SU-DHL-6 (cell line): ENCODE measurements around the gene TOM1.

Experiments
- H2AFZ ChIP-seq: fragments of 200-600 bp; sonication (generic); 2 replicates; pipeline ENCODE4 v1.6.1; 2014; ENCODE audit warnings: low read depth, mild to moderate bottlenecking, moderate library complexity, mixed read lengths, antibody characterized with exemption, low read length; ENCODE audit not compliant: severe bottlenecking
- H3F3A ChIP-seq: fragments of 200-600 bp; shearing (Covaris generic); 2 replicates; pipeline ENCODE4 v1.6.0; 2016; ENCODE audit warnings: antibody characterized with exemption, mild to moderate bottlenecking; ENCODE audit not compliant: insufficient read depth
- H3K27ac ChIP-seq: fragments of 200-600 bp; sonication (generic); 2 replicates; pipeline ENCODE4 v1.5.1; 2016; ENCODE audit warnings: low read depth, mild to moderate bottlenecking, low read length, moderate library complexity, mixed read lengths
- H3K27me3 ChIP-seq: fragments of 200-600 bp; sonication (generic), shearing (Covaris generic); 2 replicates; pipeline ENCODE4 v1.6.0; 2014; ENCODE audit warnings: mild to moderate bottlenecking, low read length
- H3K36me3 ChIP-seq: fragments of 200-600 bp; sonication (generic); 2 replicates; pipeline ENCODE4 v1.6.1; 2014; ENCODE audit warnings: mild to moderate bottlenecking, low read length, mixed read lengths
- H3K4me2 ChIP-seq: fragments of 300-600, 200-600 bp; shearing (Covaris generic), sonication (generic); 2 replicates; pipeline ENCODE4 v1.6.0; 2014; ENCODE audit warnings: low read length, low read depth, mild to moderate bottlenecking; ENCODE audit not compliant: poor library complexity, severe bottlenecking
- H3K4me3 ChIP-seq: fragments of 200-600 bp; sonication (generic); 2 replicates; pipeline ENCODE4 v1.5.1; 2014; ENCODE audit warnings: antibody characterized with exemption, low read length, mild to moderate bottlenecking, mixed read lengths; ENCODE audit not compliant: insufficient read depth, poor library complexity, severe bottlenecking
- H3K79me2 ChIP-seq: fragments of 200-600 bp; sonication (generic); 2 replicates; pipeline ENCODE4 v1.6.1; 2014; ENCODE audit warnings: mild to moderate bottlenecking, low read length, moderate library complexity; ENCODE audit not compliant: insufficient read depth
- H3K9ac ChIP-seq: fragments of 200-600 bp; sonication (generic); 2 replicates; pipeline ENCODE4 v1.7.0; 2014; ENCODE audit warnings: mild to moderate bottlenecking, low read length
- H3K9me2 ChIP-seq: fragments of 200-600 bp; sonication (generic); replicated peaks from 2 replicates; pipeline ENCODE4 v1.6.1; 2014; ENCODE audit warnings: low read length; ENCODE audit not compliant: insufficient read depth
- H3K9me3 ChIP-seq: fragments of 200-600 bp; sonication (generic); 2 replicates; pipeline ENCODE4 v1.6.1; 2014; ENCODE audit warnings: low read length, mixed read lengths; ENCODE audit not compliant: insufficient read depth
- H4K20me1 ChIP-seq: fragments of 200-600 bp; sonication (generic); 2 replicates; pipeline ENCODE4 v1.6.1; 2014; ENCODE audit warnings: low read depth, mild to moderate bottlenecking, antibody characterized with exemption, low read length, moderate library complexity, mixed read lengths
- CTCF ChIP-seq: fragments of 200-600 bp; sonication (generic); IDR thresholded peaks from one replicate; pipeline ENCODE4 v1.5.1; 2017; ENCODE audit warnings: antibody characterized with exemption, mild to moderate bottlenecking, low read length, moderate library complexity; ENCODE audit not compliant: insufficient read depth, poor library complexity, severe bottlenecking
- EZH2phosphoT487 ChIP-seq: fragments of 200-600 bp; sonication (generic), shearing (Covaris generic); conservative IDR thresholded peaks from 2 replicates; pipeline ENCODE4 v1.6.1; 2018; ENCODE audit warnings: mild to moderate bottlenecking, antibody characterized with exemption, low read length, moderate library complexity, mixed read lengths

Gene TOM1

GRCh38 chr22:35379146-35379993 is 79.7 kb downstream of the TOM1 start:
- Histone ChIP-seq H3K79me2 (no peaks in the 10 kb centered on the region), H3K27ac (no peak overlapping the region), H3K9me2 (no peaks in the 10 kb centered on the region), H4K20me1 (no peaks in the 10 kb centered on the region), H3K36me3 (no peaks in the 10 kb centered on the region), H3K4me3 (no peak overlapping the region), H3F3A (0 out of 2 replicates have a peak, but pooled peaks cover 3% of the 10 kb centered on the region), H2AFZ (no peak overlapping the region), H3K27me3 (no peaks in the 10 kb centered on the region), H3K9ac (no peak overlapping the region), H3K4me2 (no peak overlapping the region), H3K9me3 (no peaks in the 10 kb centered on the region)
- no peak for TF ChIP-seq EZH2phosphoT487
- TF ChIP-seq CTCF, result no peak

- no peak overlapping the region for H3K4me2 ChIP-seq
- H3K9me2 ChIP-seq, result no peaks in the 10 kb centered on the region
- H3K36me3 ChIP-seq, result no peaks in the 10 kb centered on the region
- H3K9ac ChIP-seq, result no peak overlapping the region
- H3K27me3 ChIP-seq, result no peaks in the 10 kb centered on the region
- H3K4me3 ChIP-seq, result no peak overlapping the region
- no peaks in the 10 kb centered on the region for H4K20me1 ChIP-seq
- H3K9me3 ChIP-seq, result no peaks in the 10 kb centered on the region
- H3K27ac ChIP-seq, result no peak overlapping the region
- H2AFZ ChIP-seq, result no peak overlapping the region
- TF ChIP-seq CTCF (no peak), EZH2phosphoT487 (no peak)
- 0 out of 2 replicates have a peak, but pooled peaks cover 3% of the 10 kb centered on the region for H3F3A ChIP-seq
- no peaks in the 10 kb centered on the region for H3K79me2 ChIP-seq
These were observed 80.3 kb downstream of the TOM1 start for GRCh38 chr22:35380013-35380412.

GRCh38 chr22:35380537-35381423 is 81.1 kb downstream of the TOM1 start, which contains the start of gene HMOX1:
Gene HMOX1, plus strand, starts transcription at chr22:35381096. Its CDS starts 78 bp downstream, at chr22:35381174.
- no peaks in the 10 kb centered on the region for H3K36me3 ChIP-seq
- no peaks in the 10 kb centered on the region for H3K9me2 ChIP-seq
- no peak within 1 kb of the TSS for H3K27ac ChIP-seq
- H3K4me2 ChIP-seq, result peak within 1 kb of the TSS; percentile 60
- 0 out of 2 replicates have a peak, but pooled peaks cover 3% of the 10 kb centered on the region for H3F3A ChIP-seq
- H3K9me3 ChIP-seq, result no peaks in the 10 kb centered on the region
- H2AFZ ChIP-seq, result peak within 1 kb of the TSS; percentile 95
- no peaks in the 10 kb centered on the region for H3K27me3 ChIP-seq
- H3K79me2 ChIP-seq, result no peaks in the 10 kb centered on the region
- peak within 1 kb of the TSS; percentile 48 for H3K4me3 ChIP-seq
- TF ChIP-seq CTCF (no peak), EZH2phosphoT487 (no peak)
- peak within 1 kb of the TSS; percentile 47 for H3K9ac ChIP-seq
- H4K20me1 ChIP-seq, result no peaks in the 10 kb centered on the region
